ENCODE measurements around the gene ATP5F1E.
"Not testable (repeated sequence)": the region's sequence is repeated elsewhere in the genome, so short reads cannot be mapped to it uniquely, and the experiment has no call there.

ATP5F1E gene

DNA sequence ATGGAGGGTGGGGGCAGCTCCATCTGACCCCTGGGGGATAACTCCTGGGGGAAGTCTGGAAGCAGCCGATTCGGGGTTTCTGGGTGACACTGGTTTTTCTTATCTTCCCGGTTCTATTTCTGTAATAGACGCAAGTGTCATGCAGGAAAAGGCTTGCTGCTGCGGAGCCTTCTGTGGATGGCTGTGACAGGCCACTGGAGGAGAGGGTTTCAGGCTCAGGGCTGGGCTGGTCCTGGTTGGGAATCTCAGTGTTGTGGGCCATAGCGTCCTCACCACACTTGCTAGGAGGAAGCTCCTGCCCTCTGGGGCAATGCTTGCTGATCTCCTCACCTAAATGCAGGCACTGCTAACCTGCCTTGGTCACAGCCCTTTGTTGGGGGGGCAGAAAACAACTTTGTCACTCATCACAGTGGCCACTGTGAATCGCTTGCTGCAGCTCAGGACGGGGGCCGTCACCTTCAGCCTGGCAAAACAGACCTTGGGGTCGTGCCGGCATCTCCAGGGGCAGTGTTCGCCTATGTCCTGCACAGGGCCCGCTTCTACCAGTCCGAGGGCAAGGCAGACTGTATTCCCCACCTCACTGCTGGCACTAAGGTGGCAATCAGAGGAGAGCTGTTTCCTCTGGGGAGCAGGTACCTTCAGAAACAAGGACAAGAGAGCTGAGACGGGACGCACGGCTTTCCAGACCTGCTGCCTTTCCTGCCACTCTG lies 17.3 kb downstream of the ATP5F1E start:
- Histone ChIP-seq H3K9me3 (ENCODE audit: low read length) (no peaks in the 10 kb centered on the region), H3K4me3 (ENCODE audit: low read depth, low read length, poor library complexity, severe bottlenecking) (no peak overlapping the region), H2AFZ (ENCODE audit: low read length) (no peak overlapping the region), H3K4me2 (ENCODE audit: low read length) (no peak overlapping the region), H3F3A (ENCODE audit: insufficient read depth, low read length) (no peaks in the 10 kb centered on the region), H3K4me1 (ENCODE audit: insufficient read depth, low read length, severe bottlenecking) (peaks cover 37% of the 10 kb centered on the region), H3K36me3 (ENCODE audit: insufficient read depth, low read length) (no peaks in the 10 kb centered on the region), H3K79me2 (ENCODE audit: insufficient read depth, low read length) (no peaks in the 10 kb centered on the region), H3K27me3 (ENCODE audit: insufficient read depth, low read length) (no peaks in the 10 kb centered on the region), H3K27ac (ENCODE audit: low read depth, low read length, poor library complexity, severe bottlenecking) (no peak overlapping the region), H3K9me2 (ENCODE audit: low read depth, low read length) (no peaks in the 10 kb centered on the region), H3K9ac (ENCODE audit: low read length) (no peak overlapping the region), H4K20me1 (ENCODE audit: insufficient read depth, low read length) (no peaks in the 10 kb centered on the region)
- TF ChIP-seq, protein P1, sequence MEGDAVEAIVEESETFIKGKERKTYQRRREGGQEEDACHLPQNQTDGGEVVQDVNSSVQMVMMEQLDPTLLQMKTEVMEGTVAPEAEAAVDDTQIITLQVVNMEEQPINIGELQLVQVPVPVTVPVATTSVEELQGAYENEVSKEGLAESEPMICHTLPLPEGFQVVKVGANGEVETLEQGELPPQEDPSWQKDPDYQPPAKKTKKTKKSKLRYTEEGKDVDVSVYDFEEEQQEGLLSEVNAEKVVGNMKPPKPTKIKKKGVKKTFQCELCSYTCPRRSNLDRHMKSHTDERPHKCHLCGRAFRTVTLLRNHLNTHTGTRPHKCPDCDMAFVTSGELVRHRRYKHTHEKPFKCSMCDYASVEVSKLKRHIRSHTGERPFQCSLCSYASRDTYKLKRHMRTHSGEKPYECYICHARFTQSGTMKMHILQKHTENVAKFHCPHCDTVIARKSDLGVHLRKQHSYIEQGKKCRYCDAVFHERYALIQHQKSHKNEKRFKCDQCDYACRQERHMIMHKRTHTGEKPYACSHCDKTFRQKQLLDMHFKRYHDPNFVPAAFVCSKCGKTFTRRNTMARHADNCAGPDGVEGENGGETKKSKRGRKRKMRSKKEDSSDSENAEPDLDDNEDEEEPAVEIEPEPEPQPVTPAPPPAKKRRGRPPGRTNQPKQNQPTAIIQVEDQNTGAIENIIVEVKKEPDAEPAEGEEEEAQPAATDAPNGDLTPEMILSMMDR (IDR thresholded peaks at IDR 0.05; ENCODE audit: low read length) = no peak
- TF ChIP-seq EZH2 (IDR thresholded peaks at IDR 0.05; ENCODE audit: borderline replicate concordance, low read length) = no peak

DNA sequence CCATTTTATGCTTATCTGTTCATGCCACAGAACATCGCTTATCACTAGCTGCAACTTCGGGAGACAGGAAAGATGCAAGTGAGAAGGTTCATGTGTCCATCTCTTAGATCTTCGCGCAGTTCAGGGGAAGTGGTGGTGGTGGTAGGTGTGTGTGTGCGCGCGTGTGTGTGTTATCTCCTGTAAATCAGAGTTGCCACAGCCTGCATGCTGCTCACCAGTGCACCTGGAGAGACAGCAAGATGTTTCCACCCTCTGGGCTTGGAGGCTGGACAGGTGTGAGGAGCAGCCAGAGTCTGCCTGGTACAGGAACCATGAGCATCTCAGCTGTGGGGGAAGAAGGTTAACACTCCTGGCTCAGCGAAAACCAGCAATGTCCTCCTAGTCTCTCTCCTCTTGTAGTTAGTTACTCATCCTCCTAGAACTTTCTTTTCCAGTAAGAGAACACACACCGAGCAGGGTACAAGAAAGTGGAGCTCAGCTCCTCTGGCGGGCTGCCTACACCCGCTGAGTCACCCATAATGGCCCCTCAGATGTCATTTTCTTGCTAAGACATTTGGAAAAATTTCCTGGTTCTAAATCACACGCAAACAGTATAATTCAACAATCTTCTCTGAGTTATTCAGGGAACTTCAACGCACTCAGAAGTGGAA lies 18.1 kb downstream of the ATP5F1E start:
- Histone ChIP-seq H3F3A (ENCODE audit: insufficient read depth, low read length) (no peaks in the 10 kb centered on the region), H3K9ac (ENCODE audit: low read length) (no peak overlapping the region), H4K20me1 (ENCODE audit: insufficient read depth, low read length) (no peaks in the 10 kb centered on the region), H3K79me2 (ENCODE audit: insufficient read depth, low read length) (no peaks in the 10 kb centered on the region), H3K4me1 (ENCODE audit: insufficient read depth, low read length, severe bottlenecking) (peaks cover 39% of the 10 kb centered on the region), H3K9me2 (ENCODE audit: low read depth, low read length) (no peaks in the 10 kb centered on the region), H3K4me2 (ENCODE audit: low read length) (no peak overlapping the region), H3K9me3 (ENCODE audit: low read length) (no peaks in the 10 kb centered on the region), H2AFZ (ENCODE audit: low read length) (no peak overlapping the region), H3K27ac (ENCODE audit: low read depth, low read length, poor library complexity, severe bottlenecking) (no peak overlapping the region), H3K36me3 (ENCODE audit: insufficient read depth, low read length) (no peaks in the 10 kb centered on the region), H3K4me3 (ENCODE audit: low read depth, low read length, poor library complexity, severe bottlenecking) (no peak overlapping the region), H3K27me3 (ENCODE audit: insufficient read depth, low read length) (no peaks in the 10 kb centered on the region)
- TF ChIP-seq EZH2 (IDR thresholded peaks at IDR 0.05; ENCODE audit: borderline replicate concordance, low read length) = no peak
- TF ChIP-seq, protein P1 (IDR thresholded peaks at IDR 0.05; ENCODE audit: low read length) = no peak

DNA sequence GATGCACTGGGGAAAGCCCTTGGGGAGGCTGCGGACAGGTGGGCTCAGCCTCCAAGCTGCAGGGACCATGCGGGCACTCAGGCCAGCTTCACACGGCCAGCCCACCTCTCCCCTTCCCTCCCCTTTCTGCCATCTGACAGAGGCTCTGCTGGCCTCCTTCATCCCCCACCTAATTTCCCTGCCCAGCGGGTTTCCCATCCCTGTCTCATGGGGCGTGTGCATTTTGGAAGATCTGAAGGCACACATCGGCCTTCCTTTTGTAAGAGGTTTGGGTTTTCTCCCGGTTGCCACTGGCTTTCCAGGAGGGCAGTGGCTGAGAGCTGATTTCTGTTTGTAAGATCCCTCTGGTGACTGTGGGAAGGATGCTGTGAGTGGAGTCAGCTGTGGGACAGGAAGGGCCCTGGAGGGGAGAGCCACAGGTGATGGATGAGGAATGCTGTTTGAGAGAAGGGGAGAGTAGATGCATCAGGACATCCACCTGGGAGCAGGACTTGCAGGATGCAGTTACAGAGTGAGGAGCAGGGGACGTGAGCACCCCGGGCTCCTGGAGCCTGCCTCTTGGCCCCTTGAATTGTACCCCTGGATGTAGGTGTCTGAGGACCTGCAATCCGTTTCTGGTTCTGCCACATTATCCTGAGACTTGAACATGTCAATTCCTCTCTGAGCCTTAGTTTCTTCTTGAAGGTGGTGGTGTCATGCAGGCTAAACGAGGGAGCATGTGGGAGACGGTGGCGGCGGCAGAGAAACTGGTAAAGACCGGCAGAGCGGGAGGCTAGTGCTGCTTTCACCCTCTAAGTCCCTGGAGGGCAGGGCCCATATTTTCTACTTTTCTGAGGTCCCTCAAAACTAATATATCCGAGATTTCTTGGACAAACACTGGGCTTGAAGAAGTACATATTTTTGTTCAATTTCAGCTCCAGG lies 18.8 kb downstream of the ATP5F1E start:
- Histone ChIP-seq H3K27me3 (ENCODE audit: insufficient read depth, low read length) (no peaks in the 10 kb centered on the region), H3K9me3 (ENCODE audit: low read length) (no peaks in the 10 kb centered on the region), H3K79me2 (ENCODE audit: insufficient read depth, low read length) (no peaks in the 10 kb centered on the region), H3K4me1 (ENCODE audit: insufficient read depth, low read length, severe bottlenecking) (peaks cover 44% of the 10 kb centered on the region), H3K36me3 (ENCODE audit: insufficient read depth, low read length) (no peaks in the 10 kb centered on the region), H3K9ac (ENCODE audit: low read length) (no peak overlapping the region), H3K9me2 (ENCODE audit: low read depth, low read length) (no peaks in the 10 kb centered on the region), H3K4me3 (ENCODE audit: low read depth, low read length, poor library complexity, severe bottlenecking) (no peak overlapping the region), H3K27ac (ENCODE audit: low read depth, low read length, poor library complexity, severe bottlenecking) (no peak overlapping the region), H4K20me1 (ENCODE audit: insufficient read depth, low read length) (no peaks in the 10 kb centered on the region), H3F3A (ENCODE audit: insufficient read depth, low read length) (no peaks in the 10 kb centered on the region), H2AFZ (ENCODE audit: low read length) (no peak overlapping the region), H3K4me2 (ENCODE audit: low read length) (no peak overlapping the region)
- no peak for TF ChIP-seq EZH2 (IDR thresholded peaks at IDR 0.05; ENCODE audit: borderline replicate concordance, low read length)
- TF ChIP-seq, protein P1 (IDR thresholded peaks at IDR 0.05; ENCODE audit: low read length) = no peak

DNA sequence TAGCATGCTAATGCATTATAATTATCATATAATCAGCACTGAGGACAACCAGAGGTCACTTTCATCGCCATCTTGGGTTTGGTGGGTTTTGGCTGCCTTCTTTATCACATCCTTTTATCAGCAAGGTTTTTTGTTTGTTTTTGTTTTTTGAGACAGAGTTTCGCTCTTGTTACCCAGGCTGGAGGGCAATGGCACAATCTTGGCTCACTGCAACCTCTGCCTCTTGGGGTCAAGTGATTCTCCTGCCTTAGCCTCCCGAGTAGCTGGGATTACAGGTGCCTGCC lies 20.3 kb downstream of the ATP5F1E start:
- H3K36me3 ChIP-seq (ENCODE audit: insufficient read depth, low read length); H3K79me2 ChIP-seq (ENCODE audit: insufficient read depth, low read length); H3K4me2 ChIP-seq (ENCODE audit: low read length): not testable (repeated sequence)

More for the DNA sequence above, 20.3 kb downstream of the ATP5F1E start:
- H3K9me2 ChIP-seq (ENCODE audit: low read depth, low read length); H3K27me3 ChIP-seq (ENCODE audit: insufficient read depth, low read length); H4K20me1 ChIP-seq (ENCODE audit: insufficient read depth, low read length); H2AFZ ChIP-seq (ENCODE audit: low read length); H3F3A ChIP-seq (ENCODE audit: insufficient read depth, low read length); H3K9me3 ChIP-seq (ENCODE audit: low read length); H3K4me3 ChIP-seq (ENCODE audit: low read depth, low read length, poor library complexity, severe bottlenecking); H3K9ac ChIP-seq (ENCODE audit: low read length); H3K27ac ChIP-seq (ENCODE audit: low read depth, low read length, poor library complexity, severe bottlenecking): not testable (repeated sequence)
- H3K4me1 ChIP-seq (ENCODE audit: insufficient read depth, low read length, severe bottlenecking) = peaks cover 45% of the 10 kb centered on the region
